ENCODE measurements around the gene PLCG2.
A peak's percentile ranks its signal among the peaks of the same experiment; 100 is the strongest.
"Not testable (repeated sequence)": the region's sequence is repeated elsewhere in the genome, so short reads cannot be mapped to it uniquely, and the experiment has no call there.

PLCG2 gene

DNA sequence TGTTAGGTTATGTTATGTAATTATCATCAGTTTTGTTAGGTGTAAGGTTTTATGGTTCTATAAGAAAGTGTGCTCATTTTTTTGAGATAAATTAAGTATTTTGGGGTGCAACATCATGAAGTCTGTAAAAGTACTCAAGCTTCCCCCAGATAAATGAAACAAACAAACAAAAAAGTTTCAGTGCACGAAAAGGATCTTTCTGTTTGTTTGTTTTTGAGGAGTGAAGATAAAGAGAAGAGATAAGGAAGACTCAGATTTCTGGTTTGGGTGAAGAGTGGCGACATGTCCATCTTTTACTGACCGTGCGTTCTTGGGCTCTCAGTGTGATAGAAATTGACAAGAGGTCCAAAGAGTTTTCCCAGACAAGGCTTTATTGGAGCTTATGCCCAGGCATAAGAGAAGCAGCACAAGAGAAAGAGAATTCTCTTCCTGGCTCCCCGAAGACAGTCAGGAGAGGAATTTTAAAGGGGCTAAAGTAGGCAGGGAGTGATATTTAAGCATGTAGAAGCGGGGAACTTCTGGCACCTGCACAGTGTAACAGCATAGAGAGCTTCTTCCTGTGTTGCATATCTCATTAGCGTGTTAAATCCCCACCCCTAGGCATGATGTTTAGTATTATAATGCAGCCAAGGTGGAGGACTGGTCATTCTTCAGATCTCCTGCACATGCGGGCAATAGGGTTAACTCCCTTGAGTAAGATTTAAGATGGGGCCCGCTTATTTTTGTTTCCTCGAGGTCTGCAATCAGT lies 71.3 kb downstream of the PLCG2 start:
- no peak for DNase-seq

GRCh38 chr16:81852347-81852746 lies 73.3 kb downstream of the PLCG2 start:
- no peak for DNase-seq

DNA sequence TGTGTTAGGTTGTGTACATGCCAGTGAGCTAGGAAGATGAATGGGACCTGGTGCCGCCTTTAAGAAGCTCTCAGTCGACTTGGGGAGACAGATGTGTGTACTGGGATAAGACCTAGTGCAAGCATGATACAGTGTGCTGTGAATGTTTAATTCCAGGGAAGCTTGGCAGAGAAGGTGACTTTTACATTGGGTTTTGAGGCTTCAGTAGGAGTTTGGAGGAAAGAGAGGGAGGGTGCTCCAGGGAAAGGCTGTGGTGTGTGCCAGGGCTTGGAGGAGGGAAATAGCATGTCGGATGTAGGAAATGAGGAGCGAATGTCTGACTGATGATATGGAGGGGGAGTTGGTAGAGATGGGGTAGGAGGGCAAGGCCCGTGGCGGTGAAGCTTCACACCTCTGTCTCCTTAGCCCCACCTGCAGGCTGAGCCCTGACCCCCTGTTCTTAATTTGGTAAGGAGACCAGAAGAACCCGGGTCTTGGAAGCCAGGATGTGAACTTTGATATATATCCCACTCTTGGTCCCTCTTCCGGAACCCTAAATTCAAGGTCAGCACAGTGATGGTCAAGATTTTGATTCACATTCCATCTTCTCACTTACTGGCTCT lies 76.6 kb downstream of the PLCG2 start:
- DNase-seq, result no peak

DNA sequence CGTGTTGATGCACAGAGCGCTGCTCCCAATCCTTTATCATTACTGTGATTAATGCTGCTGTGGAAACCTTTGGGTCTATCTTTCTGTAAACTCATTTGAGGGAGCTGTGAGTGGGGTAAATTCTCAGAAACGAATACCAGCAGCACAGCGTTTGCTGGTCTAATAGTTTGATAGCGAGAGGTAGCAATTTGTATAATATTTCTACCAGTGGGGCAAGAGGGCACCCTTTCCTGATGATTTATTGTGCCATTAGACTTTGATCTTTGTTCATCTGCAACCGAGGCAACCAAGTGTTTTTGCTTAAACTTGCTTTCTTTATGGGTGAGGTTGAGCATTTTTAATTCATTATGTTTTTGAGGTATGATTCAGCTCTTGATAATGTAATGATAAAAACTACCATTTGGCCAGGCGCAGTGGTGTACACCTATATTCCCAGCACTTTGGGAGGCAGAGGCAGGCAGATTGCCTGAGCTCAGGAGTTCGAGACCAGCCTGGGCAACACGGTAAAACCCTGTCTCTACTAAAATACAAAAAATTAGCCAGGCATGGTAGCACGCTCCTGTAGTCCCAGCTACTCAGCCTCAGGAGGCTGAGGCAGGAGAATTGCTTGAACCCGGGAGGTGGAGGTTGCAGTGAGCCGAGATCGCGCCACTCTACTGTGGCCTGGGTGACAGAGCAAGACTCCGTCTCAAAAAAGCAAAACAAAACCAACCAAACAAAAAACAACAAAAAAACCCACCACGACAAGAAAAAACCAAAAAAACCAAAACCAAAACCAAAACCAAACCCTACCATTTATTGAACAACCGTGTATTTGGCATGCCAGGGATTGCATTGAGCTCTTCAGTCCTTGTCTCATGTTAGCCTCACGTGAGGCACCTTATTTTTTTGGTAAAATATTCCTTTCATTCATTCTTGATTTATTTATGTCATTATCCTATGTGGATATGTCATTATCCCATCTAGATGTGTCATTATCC lies 81.5 kb downstream of the PLCG2 start:
- DNase-seq, result no peak

GRCh38 chr16:81861503-81861902 lies 82.4 kb downstream of the PLCG2 start:
- DNase-seq, result no peak

DNA sequence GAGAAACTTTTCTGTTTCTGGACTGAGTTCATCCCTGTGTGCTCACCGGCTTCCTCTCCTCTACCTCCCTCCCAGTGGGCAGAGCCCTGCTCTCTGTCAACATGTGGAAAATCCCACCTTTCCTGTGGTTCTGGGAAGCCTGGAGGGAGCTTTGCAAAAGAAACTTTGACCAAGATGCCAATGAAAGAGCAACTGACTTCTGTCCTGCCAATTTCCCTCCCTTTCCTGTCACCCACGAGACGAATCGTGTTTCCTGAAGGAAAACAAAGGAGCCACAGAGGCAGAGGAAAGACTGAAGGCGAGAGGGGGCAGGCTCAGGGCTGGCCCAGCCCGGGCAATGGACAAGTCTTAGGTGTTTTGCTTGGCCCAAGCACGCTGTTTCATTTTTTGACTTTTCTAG lies 82.8 kb downstream of the PLCG2 start:
- DNase-seq, result no peak

- DNase-seq, result no peak
These were observed 84.7 kb downstream of the PLCG2 start for GRCh38 chr16:81863630-81864352.

GRCh38 chr16:81864646-81865382 lies 85.7 kb downstream of the PLCG2 start:
- no peak for DNase-seq

GRCh38 chr16:81866820-81867440 lies 87.8 kb downstream of the PLCG2 start:
- DNase-seq, result peak; percentile 44

GRCh38 chr16:81868057-81868748 lies 89.1 kb downstream of the PLCG2 start:
- no peak for DNase-seq

DNA sequence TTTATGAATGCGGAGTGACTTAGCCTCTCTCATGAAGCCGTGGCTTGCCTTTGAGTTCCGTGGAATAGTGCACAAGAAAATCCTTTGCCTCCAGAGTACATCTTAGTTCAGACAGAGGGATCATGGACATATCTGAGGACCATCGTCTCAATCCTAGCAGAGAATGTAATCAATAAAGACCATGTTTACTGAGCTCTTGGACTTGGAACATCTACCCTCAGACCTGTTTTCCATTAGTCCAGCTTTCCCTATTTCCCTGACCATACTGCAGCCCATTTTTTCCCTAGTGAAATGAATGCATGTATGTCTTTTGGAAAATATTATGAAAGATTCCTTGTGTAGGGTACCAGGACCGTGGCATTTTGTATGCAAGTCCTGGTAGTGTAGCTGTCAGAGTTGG lies 90.2 kb downstream of the PLCG2 start:
- DNase-seq, result no peak

DNA sequence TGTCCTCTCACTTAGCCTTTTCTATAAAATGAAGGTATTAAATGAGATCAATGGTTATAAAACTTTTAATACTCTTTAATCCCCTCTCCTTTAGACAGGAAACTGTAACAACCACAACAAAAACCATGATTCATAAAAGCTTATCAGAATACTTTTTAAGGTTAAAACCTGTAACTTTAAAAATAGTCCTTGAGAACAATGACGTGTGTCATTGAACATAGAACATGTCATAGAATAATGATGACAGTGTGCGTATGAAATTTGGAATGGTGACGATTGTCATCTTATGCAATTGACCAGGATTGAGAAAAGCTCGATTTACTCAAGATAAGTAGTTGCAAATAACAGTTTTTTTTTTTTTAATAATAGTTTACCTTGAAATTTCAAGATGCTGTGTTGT lies 94.1 kb downstream of the PLCG2 start:
- no peak for DNase-seq

GRCh38 chr16:81873843-81874752 lies 95.0 kb downstream of the PLCG2 start:
- DNase-seq, result peak; percentile 59

DNA sequence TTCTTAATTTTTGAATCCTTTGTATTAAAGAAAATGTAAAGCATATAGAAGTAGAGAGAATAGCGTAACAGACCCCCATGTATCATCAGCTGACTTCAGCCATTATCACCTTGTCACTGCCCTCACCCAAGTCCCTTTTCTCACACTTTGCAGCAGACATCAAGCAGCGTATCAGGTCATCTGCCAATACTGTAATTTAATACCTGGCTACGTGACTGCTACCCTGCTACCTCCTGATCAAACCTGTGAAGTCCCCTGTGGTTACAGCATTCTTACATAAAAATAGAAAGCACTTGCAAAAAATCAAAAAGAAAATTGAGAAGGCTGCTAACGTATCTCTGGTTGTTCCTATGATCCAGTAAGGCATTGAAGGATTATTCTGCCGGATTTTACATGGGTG lies 96.4 kb downstream of the PLCG2 start:
- DNase-seq, result no peak

DNA sequence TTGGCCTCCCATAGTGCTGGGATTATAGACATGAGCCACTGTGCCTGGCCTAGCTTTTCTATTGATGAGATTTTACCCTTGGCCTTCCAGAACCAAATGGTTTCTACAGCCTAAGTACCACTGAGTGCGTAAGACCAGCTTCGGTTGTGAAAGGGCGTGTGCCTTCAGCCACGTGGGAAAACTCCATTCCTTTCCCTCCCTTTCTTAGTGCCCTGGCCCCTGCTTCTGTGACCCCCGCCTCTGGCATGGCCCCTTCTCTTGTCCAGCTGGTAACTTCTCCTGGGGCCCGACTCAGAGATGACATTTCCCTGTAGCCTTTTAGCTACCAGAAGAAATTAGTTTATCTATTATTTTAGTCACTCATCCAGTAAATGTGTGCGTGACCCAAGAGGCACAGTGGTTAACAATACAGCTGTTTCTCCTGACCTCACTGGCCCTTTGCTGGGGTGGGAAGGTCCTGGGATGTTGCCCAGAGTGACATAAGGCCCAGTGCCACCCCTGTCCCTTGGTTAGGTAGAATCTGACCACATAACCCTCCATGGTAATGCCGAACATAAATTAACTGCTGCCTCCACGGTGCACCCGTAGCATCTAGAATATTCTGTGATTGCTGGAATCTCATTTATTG lies 97.3 kb downstream of the PLCG2 start:
- no peak for DNase-seq

DNA sequence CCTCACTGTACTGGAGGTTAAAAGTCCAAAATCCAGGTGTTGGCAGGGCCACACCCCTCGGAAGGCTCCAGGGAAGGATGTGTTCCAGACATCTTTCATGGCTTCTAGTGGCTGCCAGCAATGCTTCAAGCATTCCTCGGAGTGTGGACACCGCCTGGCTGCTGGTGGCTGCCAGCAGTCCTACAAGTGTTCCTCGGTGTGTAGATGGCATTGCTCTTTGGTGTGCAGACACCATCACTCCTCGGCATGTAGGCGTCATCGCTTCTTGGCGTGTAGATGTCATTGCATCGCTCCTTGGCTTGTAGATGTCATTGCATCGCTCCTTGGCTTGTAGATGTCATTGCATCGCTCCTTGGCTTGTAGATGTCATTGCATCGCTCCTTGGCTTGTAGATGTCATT lies 98.4 kb downstream of the PLCG2 start:
- DNase-seq, result not testable (repeated sequence)

GRCh38 chr16:81878529-81878928 lies 99.4 kb downstream of the PLCG2 start:
- no peak for DNase-seq

DNA sequence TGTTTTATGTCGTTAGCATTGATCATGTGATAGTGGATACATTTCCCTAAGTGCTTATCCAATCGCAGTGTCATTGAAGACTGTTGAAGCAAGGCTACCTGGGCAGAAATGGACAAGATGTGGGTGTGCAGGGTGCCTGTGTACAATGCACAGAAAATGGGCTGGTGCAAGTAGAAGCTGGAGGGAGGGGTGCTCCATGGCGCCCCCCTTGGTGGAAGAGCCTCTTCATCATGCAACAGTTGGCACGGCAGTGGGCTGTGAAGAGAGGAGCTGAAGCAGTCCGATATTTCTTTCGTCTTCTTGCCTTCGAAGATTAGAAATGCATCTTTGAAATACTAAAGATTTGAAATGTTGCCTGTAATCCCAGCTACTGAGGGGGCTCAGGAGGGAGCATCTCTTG lies 100.5 kb downstream of the PLCG2 start:
- DNase-seq, result no peak

DNA sequence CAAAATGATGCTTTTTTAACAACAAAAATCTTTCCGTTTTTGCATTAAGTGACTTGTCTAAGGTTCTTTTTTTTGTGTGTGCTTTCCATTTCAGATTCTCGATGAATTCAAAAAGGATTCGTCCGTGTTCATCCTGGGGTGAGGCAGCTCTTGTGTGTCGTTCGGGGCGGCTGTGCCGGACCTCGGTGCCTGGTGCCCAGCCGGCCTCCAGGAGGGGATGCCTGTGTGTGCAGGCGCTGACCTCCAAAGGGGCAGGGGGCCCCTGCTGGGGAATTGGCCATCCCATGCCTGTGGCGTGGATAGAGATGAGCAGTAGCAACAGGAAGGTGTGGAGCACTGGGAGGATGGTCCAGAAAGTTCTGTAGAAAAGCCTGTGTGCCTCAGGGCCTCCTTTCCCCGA lies 101.7 kb downstream of the PLCG2 start:
- DNase-seq, result no peak

Measured in CD4-positive, alpha-beta T cell treated with Interleukin-15 for 1 hour (primary cell).